ENCODE results near the gene PNMA6F. TPM values are rescaled to one million over a fixed set of nuclear protein-coding genes. Genes with fewer than 3 reads are reported as not detected.

Gene PNMA6F
- total and polyA plus RNA-seq, 7 experiments from 2014 or later = not detected

- peaks cover 0 to 27% (median 7%) of the 10 kb centered on the region in 11 donors for H3K9me3 Mint-ChIP-seq
Observed at GRCh38 chrX:153361781-153362397, 40.3 kb upstream of the PNMA6F start.

GRCh38 chrX:153357877-153358276, 36.3 kb upstream of the PNMA6F start:
- ChIA-PET CTCF (no interaction called here), POLR2A (no interaction called here)
- H3K9me3 Mint-ChIP-seq = peaks cover 0 to 27% (median 7%) of the 10 kb centered on the region in 11 donors
- no peaks in the 10 kb centered on the region for H3K4me1 Mint-ChIP-seq
- H3K4me1 ChIP-seq (ENCODE audit: control insufficient read depth in 2 of 2, insufficient read depth in 2 of 2, low read length in 2 of 2) = no peaks in the 10 kb centered on the region
- no peaks in the 10 kb centered on the region for H3K27me3 ChIP-seq (ENCODE audit: control insufficient read depth in 2 of 2, insufficient read depth in 2 of 2, low read length in 2 of 2)
- H3K9me3 ChIP-seq (ENCODE audit: control insufficient read depth in 2 of 3, low read length in 3 of 3) = no peaks in the 10 kb centered on the region
- DNase-seq (no peak), ATAC-seq (no peak)
- H3K36me3 ChIP-seq (ENCODE audit: control insufficient read depth in 2 of 3, insufficient read depth in 3 of 3, low read length in 3 of 3) = no peaks in the 10 kb centered on the region
- no peak overlapping the region for H3K4me3 Mint-ChIP-seq
- H3K27ac Mint-ChIP-seq = no peak overlapping the region
- intact Hi-C loops (cut with micrococcal nuclease) = no loop called here
- no peak overlapping the region for H3K27ac ChIP-seq (ENCODE audit: low read depth, low read length)
- H3K4me3 ChIP-seq (ENCODE audit: low read length) = no peak overlapping the region
- H3K36me3 Mint-ChIP-seq = peaks cover 0 to 19% (median 5%) of the 10 kb centered on the region in 5 donors
- H3K27me3 Mint-ChIP-seq = no peaks in the 10 kb centered on the region

More at GRCh38 chrX:153361781-153362397, 40.3 kb upstream of the PNMA6F start:
- DNase-seq (no peak), ATAC-seq (no peak)
- H3K4me1 ChIP-seq (ENCODE audit: control insufficient read depth in 2 of 2, insufficient read depth in 2 of 2, low read length in 2 of 2) = no peaks in the 10 kb centered on the region
- Mint-ChIP-seq H3K27ac (no peak overlapping the region), H3K27me3 (no peaks in the 10 kb centered on the region), H3K36me3 (peaks cover 0 to 15% (median 5%) of the 10 kb centered on the region in 5 donors), H3K4me3 (no peak overlapping the region), H3K4me1 (peaks cover 0 to 4% (median 0%) of the 10 kb centered on the region in 7 donors)
- no peaks in the 10 kb centered on the region for H3K9me3 ChIP-seq (ENCODE audit: control insufficient read depth in 2 of 3, low read length in 3 of 3)
- no peaks in the 10 kb centered on the region for H3K36me3 ChIP-seq (ENCODE audit: control insufficient read depth in 2 of 3, insufficient read depth in 3 of 3, low read length in 3 of 3)
- ChIA-PET POLR2A (no interaction called here), CTCF (no interaction called here)
- intact Hi-C loops (cut with micrococcal nuclease) = no loop called here
- no peaks in the 10 kb centered on the region for H3K27me3 ChIP-seq (ENCODE audit: control insufficient read depth in 2 of 2, insufficient read depth in 2 of 2, low read length in 2 of 2)
- H3K27ac ChIP-seq (ENCODE audit: low read depth, low read length) = no peak overlapping the region
- H3K4me3 ChIP-seq (ENCODE audit: low read length) = no peak overlapping the region

GRCh38 chrX:153353416-153353815, 31.8 kb upstream of the PNMA6F start:
- H3K9me3 Mint-ChIP-seq = peaks cover 0 to 14% (median 0%) of the 10 kb centered on the region in 11 donors
- no peaks in the 10 kb centered on the region for H3K4me1 ChIP-seq (ENCODE audit: control insufficient read depth in 2 of 2, insufficient read depth in 2 of 2, low read length in 2 of 2)
- CTCF ChIA-PET = no interaction called here
- ATAC-seq (no peak), DNase-seq (no peak)
- H3K27ac ChIP-seq (ENCODE audit: low read depth, low read length) = no peak overlapping the region
- intact Hi-C loops (cut with micrococcal nuclease) = no loop called here
- H3K9me3 ChIP-seq (ENCODE audit: control insufficient read depth in 2 of 3, low read length in 3 of 3) = no peaks in the 10 kb centered on the region
- H3K27me3 ChIP-seq (ENCODE audit: control insufficient read depth in 2 of 2, insufficient read depth in 2 of 2, low read length in 2 of 2) = no peaks in the 10 kb centered on the region
- POLR2A ChIA-PET = no interaction called here
- no peak overlapping the region for H3K4me3 Mint-ChIP-seq
- H3K4me1 Mint-ChIP-seq = peaks cover 0 to 9% (median 3%) of the 10 kb centered on the region in 7 donors
- no peak overlapping the region for H3K4me3 ChIP-seq (ENCODE audit: low read length)
- H3K27ac Mint-ChIP-seq = no peak overlapping the region
- peaks cover 0 to 15% (median 0%) of the 10 kb centered on the region in 3 experiments for H3K36me3 ChIP-seq (ENCODE audit: control insufficient read depth in 2 of 3, insufficient read depth in 3 of 3, low read length in 3 of 3)
- peaks cover 5 to 33% (median 19%) of the 10 kb centered on the region in 5 donors for H3K36me3 Mint-ChIP-seq
- H3K27me3 Mint-ChIP-seq = no peaks in the 10 kb centered on the region

GRCh38 chrX:153352858-153353257, 31.3 kb upstream of the PNMA6F start:
- intact Hi-C loops (cut with micrococcal nuclease) = no loop called here
- no peaks in the 10 kb centered on the region for H3K4me1 ChIP-seq (ENCODE audit: control insufficient read depth in 2 of 2, insufficient read depth in 2 of 2, low read length in 2 of 2)
- no peak overlapping the region for H3K4me3 ChIP-seq (ENCODE audit: low read length)
- peaks cover 0 to 8% (median 0%) of the 10 kb centered on the region in 11 donors for H3K9me3 Mint-ChIP-seq
- peaks cover 0 to 9% (median 3%) of the 10 kb centered on the region in 7 donors for H3K4me1 Mint-ChIP-seq
- peaks cover 0 to 18% (median 0%) of the 10 kb centered on the region in 3 experiments for H3K36me3 ChIP-seq (ENCODE audit: control insufficient read depth in 2 of 3, insufficient read depth in 3 of 3, low read length in 3 of 3)
- H3K9me3 ChIP-seq (ENCODE audit: control insufficient read depth in 2 of 3, low read length in 3 of 3) = no peaks in the 10 kb centered on the region
- POLR2A ChIA-PET = no interaction called here
- peaks cover 5 to 37% (median 20%) of the 10 kb centered on the region in 5 donors for H3K36me3 Mint-ChIP-seq
- peak overlapping the region in 1 of 9 donors; percentile 71 for H3K27ac Mint-ChIP-seq
- H3K4me3 Mint-ChIP-seq = no peak overlapping the region
- no peaks in the 10 kb centered on the region for H3K27me3 Mint-ChIP-seq
- ATAC-seq (no peak), DNase-seq (no peak)
- no peak overlapping the region for H3K27ac ChIP-seq (ENCODE audit: low read depth, low read length)
- no peaks in the 10 kb centered on the region for H3K27me3 ChIP-seq (ENCODE audit: control insufficient read depth in 2 of 2, insufficient read depth in 2 of 2, low read length in 2 of 2)
- CTCF ChIA-PET = no interaction called here

GRCh38 chrX:153351981-153352380, 30.4 kb upstream of the PNMA6F start:
- Histone ChIP-seq H3K4me1 (ENCODE audit: control insufficient read depth in 2 of 2, insufficient read depth in 2 of 2, low read length in 2 of 2) (no peaks in the 10 kb centered on the region), H3K36me3 (ENCODE audit: control insufficient read depth in 2 of 3, insufficient read depth in 3 of 3, low read length in 3 of 3) (peaks cover 0 to 27% (median 0%) of the 10 kb centered on the region in 3 experiments), H3K9me3 (ENCODE audit: control insufficient read depth in 2 of 3, low read length in 3 of 3) (no peaks in the 10 kb centered on the region), H3K27me3 (ENCODE audit: control insufficient read depth in 2 of 2, insufficient read depth in 2 of 2, low read length in 2 of 2) (no peaks in the 10 kb centered on the region), H3K27ac (ENCODE audit: low read depth, low read length) (no peak overlapping the region), H3K4me3 (ENCODE audit: low read length) (no peak overlapping the region)
- DNase-seq (no peak), ATAC-seq (no peak)
- peak overlapping the region in 1 of 9 donors; percentile 71 for H3K27ac Mint-ChIP-seq
- no peak overlapping the region for H3K4me3 Mint-ChIP-seq
- ChIA-PET CTCF (no interaction called here), POLR2A (no interaction called here)
- H3K9me3 Mint-ChIP-seq = no peaks in the 10 kb centered on the region
- H3K4me1 Mint-ChIP-seq = peaks cover 0 to 9% (median 3%) of the 10 kb centered on the region in 7 donors
- H3K27me3 Mint-ChIP-seq = no peaks in the 10 kb centered on the region
- H3K36me3 Mint-ChIP-seq = peaks cover 0 to 32% (median 18%) of the 10 kb centered on the region in 5 donors
- intact Hi-C loops (cut with micrococcal nuclease) = no loop called here

- Mint-ChIP-seq H3K4me1 (peaks cover 0 to 11% (median 5%) of the 10 kb centered on the region in 7 donors), H3K4me3 (no peak overlapping the region), H3K9me3 (peaks cover 0 to 2% (median 0%) of the 10 kb centered on the region in 11 donors), H3K27me3 (no peaks in the 10 kb centered on the region), H3K27ac (peak overlapping the region in 1 of 9 donors; percentile 20), H3K36me3 (peaks cover 0 to 31% (median 21%) of the 10 kb centered on the region in 5 donors)
- Histone ChIP-seq H3K9me3 (ENCODE audit: control insufficient read depth in 2 of 3, low read length in 3 of 3) (no peaks in the 10 kb centered on the region), H3K4me1 (ENCODE audit: control insufficient read depth in 2 of 2, insufficient read depth in 2 of 2, low read length in 2 of 2) (no peaks in the 10 kb centered on the region), H3K4me3 (ENCODE audit: low read length) (no peak overlapping the region), H3K27me3 (ENCODE audit: control insufficient read depth in 2 of 2, insufficient read depth in 2 of 2, low read length in 2 of 2) (no peaks in the 10 kb centered on the region), H3K36me3 (ENCODE audit: control insufficient read depth in 2 of 3, insufficient read depth in 3 of 3, low read length in 3 of 3) (peaks cover 0 to 47% (median 0%) of the 10 kb centered on the region in 3 experiments), H3K27ac (ENCODE audit: low read depth, low read length) (no peak overlapping the region)
- ChIA-PET POLR2A (no interaction called here), CTCF (no interaction called here)
- intact Hi-C loops (cut with micrococcal nuclease) = no loop called here
- no peak for DNase-seq
- no peak for ATAC-seq
Observed at GRCh38 chrX:153349952-153350351, 28.4 kb upstream of the PNMA6F start.

GRCh38 chrX:153348421-153348820, 26.9 kb upstream of the PNMA6F start:
- Mint-ChIP-seq H3K27me3 (no peaks in the 10 kb centered on the region), H3K9me3 (peaks cover 0 to 2% (median 0%) of the 10 kb centered on the region in 11 donors), H3K4me1 (peaks cover 6 to 26% (median 16%) of the 10 kb centered on the region in 7 donors), H3K36me3 (peaks cover 0 to 42% (median 21%) of the 10 kb centered on the region in 5 donors), H3K4me3 (no peak overlapping the region), H3K27ac (no peak overlapping the region)
- DNase-seq = no peak
- intact Hi-C loops (cut with micrococcal nuclease) = no loop called here
- ATAC-seq = no peak
- Histone ChIP-seq H3K36me3 (ENCODE audit: control insufficient read depth in 2 of 3, insufficient read depth in 3 of 3, low read length in 3 of 3) (peaks cover 0 to 53% (median 0%) of the 10 kb centered on the region in 3 experiments), H3K9me3 (ENCODE audit: control insufficient read depth in 2 of 3, low read length in 3 of 3) (no peaks in the 10 kb centered on the region), H3K4me3 (ENCODE audit: low read length) (no peak overlapping the region), H3K27ac (ENCODE audit: low read depth, low read length) (no peak overlapping the region), H3K4me1 (ENCODE audit: control insufficient read depth in 2 of 2, insufficient read depth in 2 of 2, low read length in 2 of 2) (peaks cover 0 to 13% of the 10 kb centered on the region in 2 donors), H3K27me3 (ENCODE audit: control insufficient read depth in 2 of 2, insufficient read depth in 2 of 2, low read length in 2 of 2) (no peaks in the 10 kb centered on the region)
- POLR2A ChIA-PET = no interaction called here
- CTCF ChIA-PET = no interaction called here

Measured in naive thymus-derived CD4-positive, alpha-beta T cell (primary cell).